DMS 273 treated with DMSO at 0.1 percent for 48 hours (cell line): ENCODE results near the gene SIGLEC5.

ENCODE experiments used
- DNase-seq: peaks from one replicate; lab custom pipeline; 2025; lab: John Stamatoyannopoulos, UW

SIGLEC5 gene

DNA sequence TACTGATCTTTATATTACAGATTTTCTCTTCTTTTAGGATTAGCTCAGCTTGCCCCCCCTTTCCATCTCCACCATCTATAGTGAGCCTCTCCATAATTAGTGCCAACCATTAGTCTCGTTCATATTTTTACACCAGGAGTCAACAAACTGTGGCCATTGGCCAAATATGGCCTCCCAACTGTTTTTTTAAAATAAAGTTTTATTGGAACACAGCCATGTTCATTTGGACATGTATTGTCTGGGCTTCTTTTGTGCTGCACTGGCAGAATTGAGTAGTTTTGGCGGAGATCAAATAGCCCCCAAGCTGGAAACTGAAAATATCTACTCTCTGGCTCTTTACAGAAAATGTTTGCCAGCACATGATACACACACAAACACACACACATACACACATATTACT is 40.7 kb downstream of the SIGLEC5 start:
- no peak for DNase-seq

DNA sequence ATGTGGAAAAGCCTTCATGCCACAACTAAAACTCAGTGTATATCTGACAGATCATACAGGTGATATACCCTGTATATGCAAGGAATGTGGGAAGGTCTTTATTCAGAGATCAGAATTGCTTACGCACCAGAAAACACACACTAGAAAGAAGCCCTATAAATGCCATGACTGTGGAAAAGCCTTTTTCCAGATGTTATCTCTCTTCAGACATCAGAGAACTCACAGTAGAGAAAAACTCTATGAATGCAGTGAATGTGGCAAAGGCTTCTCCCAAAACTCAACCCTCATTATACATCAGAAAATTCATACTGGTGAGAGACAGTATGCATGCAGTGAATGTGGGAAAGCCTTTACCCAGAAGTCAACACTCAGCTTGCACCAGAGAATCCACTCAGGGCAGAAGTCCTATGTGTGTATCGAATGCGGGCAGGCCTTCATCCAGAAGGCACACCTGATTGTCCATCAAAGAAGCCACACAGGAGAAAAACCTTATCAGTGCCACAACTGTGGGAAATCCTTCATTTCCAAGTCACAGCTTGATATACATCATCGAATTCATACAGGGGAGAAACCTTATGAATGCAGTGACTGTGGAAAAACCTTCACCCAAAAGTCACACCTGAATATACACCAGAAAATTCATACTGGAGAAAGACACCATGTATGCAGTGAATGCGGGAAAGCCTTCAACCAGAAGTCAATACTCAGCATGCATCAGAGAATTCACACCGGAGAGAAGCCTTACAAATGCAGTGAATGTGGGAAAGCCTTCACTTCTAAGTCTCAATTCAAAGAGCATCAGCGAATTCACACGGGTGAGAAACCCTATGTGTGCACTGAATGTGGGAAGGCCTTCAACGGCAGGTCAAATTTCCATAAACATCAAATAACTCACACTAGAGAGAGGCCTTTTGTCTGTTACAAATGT is 42.7 kb downstream of the SIGLEC5 start:
- no peak for DNase-seq

DNA sequence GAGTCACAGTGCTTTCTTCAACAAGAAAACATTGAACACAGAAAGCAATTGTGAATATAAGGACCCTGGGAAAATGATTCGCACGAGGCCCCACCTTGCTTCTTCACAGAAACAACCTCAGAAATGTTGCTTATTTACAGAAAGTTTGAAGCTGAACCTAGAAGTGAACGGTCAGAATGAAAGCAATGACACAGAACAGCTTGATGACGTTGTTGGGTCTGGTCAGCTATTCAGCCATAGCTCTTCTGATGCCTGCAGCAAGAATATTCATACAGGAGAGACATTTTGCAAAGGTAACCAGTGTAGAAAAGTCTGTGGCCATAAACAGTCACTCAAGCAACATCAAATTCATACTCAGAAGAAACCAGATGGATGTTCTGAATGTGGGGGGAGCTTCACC is 43.4 kb downstream of the SIGLEC5 start:
- no peak for DNase-seq

DNA sequence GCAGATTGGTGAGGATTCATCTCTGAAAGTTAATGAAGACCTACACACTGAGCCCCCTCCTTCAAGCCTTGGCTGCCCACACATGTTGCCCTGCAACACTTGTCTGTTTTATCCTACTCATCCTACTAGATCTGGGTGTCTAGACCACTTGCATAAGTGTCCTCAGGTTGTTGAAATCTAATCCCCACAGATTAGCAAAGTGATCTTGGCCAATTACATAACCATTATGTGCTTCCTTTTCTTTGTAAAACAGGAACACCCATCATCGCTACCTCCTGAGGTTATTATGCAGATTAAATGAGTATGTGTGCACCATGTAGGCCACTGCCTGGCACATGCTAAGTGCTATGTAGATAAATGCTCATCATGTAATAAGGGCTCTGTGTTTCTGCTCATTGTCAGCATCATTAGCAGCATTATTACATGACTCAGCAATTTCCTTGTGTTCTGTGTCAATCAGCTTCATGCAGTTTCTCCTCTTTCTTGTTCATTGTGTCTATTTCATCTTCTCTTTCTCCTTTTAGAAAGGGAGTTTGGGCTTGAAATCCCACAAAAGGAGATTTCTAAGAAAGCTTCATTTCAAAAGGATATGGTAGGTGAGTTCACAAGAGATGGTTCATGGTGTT is 44.0 kb downstream of the SIGLEC5 start:
- no peak for DNase-seq

DNA sequence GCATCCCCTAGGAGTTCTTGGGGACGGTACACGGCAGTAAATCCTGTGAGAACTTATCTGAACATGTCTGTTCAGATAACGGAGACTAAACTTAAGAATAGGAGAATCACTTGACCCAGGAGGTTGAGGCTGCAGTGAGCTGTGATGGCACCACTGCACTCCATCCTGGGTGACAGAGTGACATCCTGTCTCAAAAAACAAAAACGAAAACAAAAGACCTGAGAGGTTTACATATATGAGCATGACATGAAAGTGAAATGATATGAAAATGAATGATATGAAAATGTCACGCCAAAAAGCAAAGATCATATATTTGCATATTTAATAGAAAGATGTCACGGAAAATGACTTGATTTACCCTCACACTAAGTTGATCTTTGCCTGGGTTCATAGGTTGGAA is 53.4 kb downstream of the SIGLEC5 start:
- DNase-seq: no peak

DNA sequence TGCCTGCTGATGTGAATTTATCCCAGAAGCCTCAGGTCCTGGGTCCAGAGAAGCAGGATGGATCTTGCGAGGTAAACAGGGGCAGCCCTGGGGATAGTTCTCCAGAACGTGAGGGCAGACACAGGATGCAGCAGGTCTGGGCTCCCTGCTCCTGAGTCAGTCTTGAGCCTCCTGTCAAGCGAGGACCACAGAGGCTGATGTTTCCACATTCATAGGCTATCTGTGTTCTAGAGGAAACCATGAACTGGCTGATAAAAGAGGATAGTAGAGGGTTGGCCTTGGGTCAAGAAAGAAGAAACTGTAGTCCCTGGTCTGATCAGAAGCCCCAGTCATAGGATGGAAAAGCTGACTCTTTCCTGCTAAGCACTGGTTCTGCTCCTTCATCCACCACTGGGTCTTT is 56.9 kb downstream of the SIGLEC5 start:
- no peak for DNase-seq

DNA sequence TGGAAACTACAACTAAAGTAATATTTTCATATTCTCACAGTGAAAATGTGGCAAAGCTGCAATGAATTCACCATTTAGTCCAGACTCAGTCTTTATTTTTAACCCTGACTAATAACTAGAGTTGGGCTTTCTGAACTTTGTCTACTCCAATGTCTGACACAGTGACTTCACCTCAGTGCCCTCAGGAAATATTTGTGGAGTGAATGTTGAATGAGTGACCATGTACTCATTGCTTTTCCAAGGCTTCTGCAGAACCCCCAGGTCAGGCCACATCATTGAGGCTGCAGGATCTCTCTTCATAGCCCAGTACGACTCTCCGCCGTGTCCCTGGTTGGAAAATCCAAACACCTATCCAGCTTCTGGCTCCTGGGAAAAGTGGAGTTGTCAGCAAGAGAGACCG is 57.3 kb downstream of the SIGLEC5 start:
- DNase-seq: no peak

DNA sequence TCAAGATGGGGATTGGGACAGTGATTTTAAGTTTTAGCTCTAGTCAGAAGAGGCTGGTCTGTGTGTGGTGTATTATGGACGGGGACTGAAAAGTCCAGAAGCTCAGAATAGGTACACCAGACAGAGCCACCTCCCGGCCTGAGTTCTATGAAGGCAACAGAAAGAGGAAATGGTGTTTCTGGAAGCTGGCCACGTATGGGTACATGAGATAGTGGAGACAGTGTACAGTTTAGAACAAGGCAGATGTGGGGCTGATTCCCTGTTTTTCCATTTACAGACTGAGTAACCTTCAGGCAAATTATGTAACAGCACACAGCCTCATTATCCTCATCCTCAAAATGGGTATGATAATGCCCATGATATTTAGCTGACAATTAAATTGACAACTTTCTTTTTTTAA is 57.8 kb downstream of the SIGLEC5 start:
- DNase-seq: no peak

DNA sequence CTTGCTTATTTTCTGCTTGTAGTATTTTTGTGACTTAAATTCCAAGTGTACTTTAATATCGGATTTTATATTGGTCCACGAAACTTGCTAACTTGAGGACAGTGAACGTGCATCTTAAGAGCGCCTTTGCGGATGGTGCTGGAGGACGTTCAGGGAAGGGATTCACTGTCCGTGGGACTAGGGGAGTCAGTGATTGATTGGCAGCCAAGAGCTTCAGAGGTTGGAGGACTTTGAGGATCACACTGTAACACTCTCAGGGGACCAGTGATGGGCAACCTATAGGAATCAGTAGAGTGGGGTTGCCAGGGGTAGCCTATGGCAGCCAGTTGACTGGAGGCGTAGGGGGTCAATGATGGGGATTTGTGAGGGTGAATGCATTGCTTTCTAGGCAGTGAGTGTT is 58.6 kb downstream of the SIGLEC5 start:
- no peak for DNase-seq

DNA sequence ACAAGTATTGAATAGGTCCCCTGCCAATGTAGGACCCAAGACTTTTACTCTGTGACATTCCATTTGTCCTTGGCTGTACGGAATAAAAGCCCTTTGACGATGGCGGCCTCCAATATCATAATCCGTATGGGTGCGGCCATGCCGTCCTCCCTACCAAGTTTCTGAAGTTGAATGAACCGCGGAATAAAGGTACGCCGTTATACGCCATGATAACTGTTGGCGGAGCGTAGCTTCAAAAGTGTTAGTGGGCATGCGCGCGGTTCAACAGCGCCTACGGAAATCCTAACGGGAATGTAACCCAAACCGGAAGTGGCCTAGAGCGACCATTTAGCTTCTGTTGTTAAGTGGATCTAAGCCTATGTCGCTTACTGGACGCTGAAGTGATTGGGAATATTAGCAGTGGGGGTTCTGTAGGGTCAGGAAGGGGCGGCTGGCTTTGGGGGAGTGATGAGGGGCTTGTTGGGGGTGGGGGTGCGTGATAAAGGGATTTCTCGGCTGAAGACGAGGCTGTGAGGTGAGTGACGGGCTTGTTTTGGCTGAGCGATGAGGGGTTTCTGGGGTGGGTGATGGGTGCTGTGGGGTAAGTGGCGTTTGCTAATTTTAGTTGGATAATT is 59.1 kb downstream of the SIGLEC5 start, which contains the start of gene ZNF175:
Gene ZNF175, plus strand, starts transcription at position 322 of the 614 bp plus-strand sequence. CDS start 2,047 bp downstream, outside the sequence.
- DNase-seq: peak; percentile 93

DNA sequence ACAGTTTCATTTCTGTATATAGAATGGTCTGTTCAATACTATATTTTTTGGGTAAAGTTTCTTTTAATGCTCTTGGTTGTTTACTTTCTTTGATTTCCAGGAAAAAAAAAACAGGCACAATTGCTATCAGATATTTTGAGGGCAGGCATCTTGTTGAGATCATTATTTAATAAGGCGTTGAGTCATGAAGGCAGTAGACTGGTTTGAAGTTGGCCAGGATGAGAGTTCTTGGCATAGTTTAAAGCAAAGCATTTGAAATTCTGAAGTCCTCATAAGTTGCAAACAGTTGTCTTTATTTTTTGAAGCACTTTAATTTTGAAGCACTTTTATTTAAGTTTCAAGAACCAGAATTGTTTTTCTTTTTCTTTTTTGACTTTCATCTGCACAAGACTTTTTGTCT is 61.7 kb downstream of the SIGLEC5 start:
- no peak for DNase-seq

DNA sequence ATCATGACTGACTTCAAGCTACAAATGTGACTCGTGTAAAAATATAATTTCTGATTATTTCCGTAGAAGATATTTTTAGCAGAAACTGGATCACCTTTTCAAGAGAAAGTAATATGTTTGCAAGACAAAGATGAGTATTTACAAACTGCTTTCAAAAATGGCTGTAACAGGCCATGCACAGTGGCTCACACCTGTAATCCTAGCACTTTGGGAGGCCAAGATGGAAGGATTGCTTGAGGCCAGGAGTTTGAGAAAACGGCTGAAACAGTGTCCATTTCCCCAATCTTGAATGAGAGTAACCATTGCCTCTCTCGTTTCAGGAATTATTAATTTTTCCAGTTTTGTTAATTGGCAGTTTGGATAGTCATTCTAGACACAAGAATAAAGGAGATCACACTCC is 62.6 kb downstream of the SIGLEC5 start:
- no peak for DNase-seq

DNA sequence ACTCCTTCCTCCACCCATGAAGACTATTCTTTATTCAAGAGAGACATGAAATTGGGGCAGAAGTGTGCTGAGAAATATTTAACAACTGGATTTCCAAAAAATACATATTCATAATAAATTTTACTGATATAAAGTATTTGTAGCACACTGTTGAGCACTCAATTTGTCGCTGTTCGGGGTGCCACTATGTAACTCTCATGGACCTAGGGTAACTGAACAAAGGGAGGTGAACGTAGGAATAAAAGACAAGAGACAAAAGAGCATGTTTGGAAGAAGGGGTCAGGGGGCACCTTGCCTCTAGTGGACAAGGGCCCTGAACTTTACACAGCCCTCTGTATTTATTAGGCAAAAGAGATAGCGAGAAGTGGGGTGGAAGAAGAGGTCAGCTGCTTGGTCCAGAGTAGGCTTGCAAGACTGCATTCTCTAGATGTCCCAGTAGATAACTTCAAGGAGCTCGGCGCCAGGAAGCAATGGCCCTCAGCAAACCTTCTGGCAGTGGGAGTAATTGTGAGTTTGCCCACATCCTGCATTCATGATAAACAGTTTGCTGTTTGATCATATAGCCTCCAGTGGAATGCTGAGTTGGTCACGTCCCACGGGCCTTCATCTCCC is 63.6 kb downstream of the SIGLEC5 start:
- DNase-seq: no peak

DNA sequence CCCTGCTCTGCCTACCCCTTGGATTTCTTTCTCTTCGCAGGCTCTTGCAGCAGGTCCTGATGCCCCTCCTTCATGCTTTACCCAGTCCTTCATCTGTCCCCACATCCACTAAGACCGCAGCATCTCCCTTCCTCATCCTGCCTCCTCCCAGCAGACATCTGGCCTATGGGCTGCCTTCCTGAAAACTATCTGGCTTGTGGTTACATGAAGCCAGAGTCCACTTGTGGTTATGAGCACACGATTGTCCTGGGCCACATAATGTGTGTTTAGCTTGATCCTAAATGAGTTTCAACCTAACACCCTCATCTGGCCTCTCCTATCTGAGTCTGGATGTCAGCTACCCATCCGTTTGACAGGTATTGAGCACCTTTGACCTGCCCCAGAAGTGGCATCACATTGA is 64.6 kb downstream of the SIGLEC5 start:
- DNase-seq: no peak

DNA sequence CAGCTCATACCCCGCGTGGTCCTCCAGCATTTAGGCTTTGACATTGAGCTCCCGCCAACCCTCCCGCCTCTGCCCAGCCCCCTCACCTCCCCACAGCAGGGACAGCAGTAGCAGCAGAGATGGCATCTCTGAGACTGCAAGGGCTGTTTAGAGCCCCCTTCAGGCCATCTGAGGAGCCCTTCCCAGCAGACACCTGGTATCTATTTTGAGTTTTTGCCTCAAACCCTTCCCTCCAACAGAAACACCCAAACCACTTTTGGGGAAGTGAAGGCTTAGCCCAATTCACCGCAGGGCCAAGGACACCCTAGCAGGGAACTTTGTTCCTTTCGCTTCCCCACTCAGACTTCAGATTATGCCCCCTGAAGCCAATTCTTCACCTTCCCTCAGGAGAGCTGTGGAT is 65.4 kb downstream of the SIGLEC5 start:
- DNase-seq: no peak
